Activated naive CD8-positive, alpha-beta T cell treated with anti-CD3 and anti-CD28 coated beads, Interleukin-2, amount 50 U/mL, for 24 hours (primary cell): Measurements from ENCODE around the gene ZBTB7A.

Experiments
- ATAC-seq: fragments of 150-1000 bp; cut with Tn5 transposase; one replicate; pipeline ENCODE4 v1.10.0; 2021
- DNase-seq: peaks from one replicate; pipeline ENCODE4 v3.0.0; 2021
- H3K27ac Mint-ChIP-seq: one replicate; pipeline ENCODE4 v1.8.0; 2021; ENCODE audit warnings: mild to moderate bottlenecking, mixed read lengths
- H3K27me3 Mint-ChIP-seq: one replicate; pipeline ENCODE4 v1.8.0; 2021; ENCODE audit warnings: mixed read lengths
- H3K36me3 Mint-ChIP-seq: one replicate; pipeline ENCODE4 v1.8.0; 2021; ENCODE audit warnings: low read depth, mixed read lengths
- H3K4me1 Mint-ChIP-seq: one replicate; pipeline ENCODE4 v1.8.0; 2021; ENCODE audit warnings: mixed read lengths
- H3K4me3 Mint-ChIP-seq: one replicate; pipeline ENCODE4 v1.8.0; 2021; ENCODE audit warnings: mild to moderate bottlenecking, moderate library complexity, mixed read lengths
- H3K9me3 Mint-ChIP-seq: one replicate; pipeline ENCODE4 v1.8.0; 2021; ENCODE audit warnings: mixed read lengths

Gene ZBTB7A

DNA sequence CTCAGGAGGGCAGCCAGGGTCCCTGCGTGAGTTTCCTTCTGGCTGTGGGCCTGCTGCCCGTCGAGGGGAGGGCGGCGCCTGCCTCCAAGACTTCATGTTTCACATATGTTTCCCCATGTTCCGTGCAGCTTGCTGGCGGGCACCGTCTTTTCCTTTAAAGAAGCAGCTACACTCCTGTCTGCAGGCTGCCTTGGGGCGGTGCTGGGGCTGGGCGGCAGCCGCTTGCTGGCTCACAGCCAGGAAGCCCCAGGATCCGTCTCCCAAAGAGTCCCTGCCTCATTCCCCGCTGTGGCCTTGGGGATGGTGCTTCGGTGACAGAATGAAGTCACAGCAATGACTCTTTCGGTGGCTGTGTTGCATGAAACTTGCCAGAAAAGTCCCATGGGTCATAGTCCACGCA, 34.3 kb downstream of the ZBTB7A start:
- DNase-seq (no peak), ATAC-seq (no peak)
- Mint-ChIP-seq H3K27me3 (no peaks in the 10 kb centered on the region), H3K4me1 (no peaks in the 10 kb centered on the region), H3K27ac (no peak overlapping the region), H3K36me3 (peaks cover 3% of the 10 kb centered on the region), H3K4me3 (no peak overlapping the region), H3K9me3 (no peaks in the 10 kb centered on the region)

DNA sequence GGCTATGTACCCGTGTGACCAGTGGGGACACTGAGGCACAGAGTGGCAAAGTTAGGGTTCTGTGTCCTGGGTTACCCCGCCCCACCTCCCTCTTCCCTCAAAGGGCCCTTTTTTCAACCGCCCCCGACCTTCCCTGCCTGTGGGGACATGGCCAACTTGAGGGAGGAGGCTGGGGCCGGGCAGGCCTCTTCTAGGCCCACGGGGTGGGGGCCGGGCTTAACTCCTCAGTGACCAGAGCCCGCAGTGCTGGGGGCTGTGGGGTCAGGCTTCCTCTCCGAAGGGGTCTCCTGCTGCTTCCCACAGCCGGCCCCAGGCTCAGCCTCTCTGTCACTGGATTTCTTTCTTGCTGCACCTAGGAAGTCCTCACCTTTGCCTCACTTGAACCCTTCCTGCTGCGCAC, 35.3 kb downstream of the ZBTB7A start:
- H3K36me3 Mint-ChIP-seq = peaks cover 3% of the 10 kb centered on the region
- no peaks in the 10 kb centered on the region for H3K4me1 Mint-ChIP-seq
- H3K27me3 Mint-ChIP-seq = no peaks in the 10 kb centered on the region
- no peak overlapping the region for H3K27ac Mint-ChIP-seq
- ATAC-seq = no peak
- no peak for DNase-seq
- no peaks in the 10 kb centered on the region for H3K9me3 Mint-ChIP-seq
- H3K4me3 Mint-ChIP-seq = no peak overlapping the region

DNA sequence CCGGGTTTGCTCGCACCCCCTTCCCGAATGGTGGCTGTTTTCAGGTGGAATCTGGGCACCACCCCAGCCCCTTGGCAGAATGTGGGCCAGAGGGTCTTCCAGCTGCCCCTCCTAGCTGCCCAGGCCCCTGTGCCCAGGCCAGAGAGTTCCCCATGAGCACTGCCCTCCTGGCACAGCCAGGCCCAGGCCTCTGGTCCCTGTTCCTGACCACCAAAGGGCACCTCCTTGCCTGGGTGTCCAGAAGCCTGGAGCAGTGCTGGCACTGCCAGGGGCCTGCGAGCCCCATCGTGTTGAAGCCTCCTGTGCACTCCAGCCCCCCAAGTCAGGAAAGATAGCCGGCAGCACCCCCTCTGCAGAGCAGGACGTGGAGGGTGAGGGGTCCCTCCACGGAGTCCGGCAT, 35.7 kb downstream of the ZBTB7A start:
- peaks cover 3% of the 10 kb centered on the region for H3K36me3 Mint-ChIP-seq
- H3K27ac Mint-ChIP-seq = no peak overlapping the region
- no peaks in the 10 kb centered on the region for H3K4me1 Mint-ChIP-seq
- ATAC-seq (no peak), DNase-seq (no peak)
- H3K27me3 Mint-ChIP-seq = no peaks in the 10 kb centered on the region
- no peaks in the 10 kb centered on the region for H3K9me3 Mint-ChIP-seq
- H3K4me3 Mint-ChIP-seq = no peak overlapping the region

DNA sequence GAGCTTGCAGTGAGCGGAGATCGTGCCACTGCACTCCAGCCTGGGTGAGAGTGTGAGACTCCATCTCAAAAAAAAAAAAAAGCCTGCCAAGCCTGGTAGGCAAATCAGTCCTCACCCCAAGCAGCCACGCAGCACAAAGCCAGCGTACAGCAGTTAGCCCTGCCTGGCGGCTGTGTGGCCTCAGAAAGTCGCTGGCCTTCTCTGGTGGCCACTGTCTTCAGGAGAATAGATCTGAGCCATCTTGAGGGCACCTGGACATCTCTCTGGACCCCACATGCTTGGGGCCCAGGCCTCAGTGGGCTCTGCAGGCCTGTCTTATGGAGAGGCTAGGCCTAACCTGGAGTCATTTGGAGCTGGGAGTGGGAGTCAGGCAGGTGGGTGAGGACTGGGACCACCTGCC, 36.1 kb downstream of the ZBTB7A start:
- Mint-ChIP-seq H3K27ac (no peak overlapping the region), H3K4me3 (no peak overlapping the region), H3K36me3 (peaks cover 3% of the 10 kb centered on the region), H3K9me3 (no peaks in the 10 kb centered on the region), H3K4me1 (no peaks in the 10 kb centered on the region), H3K27me3 (no peaks in the 10 kb centered on the region)
- ATAC-seq = no peak
- DNase-seq = no peak

DNA sequence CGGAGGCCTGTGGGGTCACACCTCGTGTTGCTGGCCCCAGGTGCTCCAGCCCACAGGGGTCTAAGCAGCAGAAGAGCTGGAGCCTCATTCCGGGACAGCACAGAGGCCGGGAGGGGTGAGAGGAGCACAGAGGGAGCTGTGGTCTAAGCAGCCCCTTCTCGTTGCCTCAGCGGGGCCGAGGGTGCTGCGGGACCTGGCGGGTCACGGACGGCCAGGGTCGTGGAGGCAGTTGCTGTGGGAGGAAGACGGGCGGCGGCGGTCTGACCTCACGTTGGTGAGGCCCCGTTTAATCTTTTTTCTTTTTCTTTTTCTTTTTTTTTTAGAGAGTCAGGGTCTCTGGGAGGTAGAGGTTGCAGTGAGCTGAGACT, 37.5 kb downstream of the ZBTB7A start:
- H3K36me3 Mint-ChIP-seq = no peaks in the 10 kb centered on the region
- no peak overlapping the region for H3K4me3 Mint-ChIP-seq
- ATAC-seq = no peak
- H3K4me1 Mint-ChIP-seq = no peaks in the 10 kb centered on the region
- DNase-seq = no peak
- no peaks in the 10 kb centered on the region for H3K9me3 Mint-ChIP-seq
- no peak overlapping the region for H3K27ac Mint-ChIP-seq
- no peaks in the 10 kb centered on the region for H3K27me3 Mint-ChIP-seq

DNA sequence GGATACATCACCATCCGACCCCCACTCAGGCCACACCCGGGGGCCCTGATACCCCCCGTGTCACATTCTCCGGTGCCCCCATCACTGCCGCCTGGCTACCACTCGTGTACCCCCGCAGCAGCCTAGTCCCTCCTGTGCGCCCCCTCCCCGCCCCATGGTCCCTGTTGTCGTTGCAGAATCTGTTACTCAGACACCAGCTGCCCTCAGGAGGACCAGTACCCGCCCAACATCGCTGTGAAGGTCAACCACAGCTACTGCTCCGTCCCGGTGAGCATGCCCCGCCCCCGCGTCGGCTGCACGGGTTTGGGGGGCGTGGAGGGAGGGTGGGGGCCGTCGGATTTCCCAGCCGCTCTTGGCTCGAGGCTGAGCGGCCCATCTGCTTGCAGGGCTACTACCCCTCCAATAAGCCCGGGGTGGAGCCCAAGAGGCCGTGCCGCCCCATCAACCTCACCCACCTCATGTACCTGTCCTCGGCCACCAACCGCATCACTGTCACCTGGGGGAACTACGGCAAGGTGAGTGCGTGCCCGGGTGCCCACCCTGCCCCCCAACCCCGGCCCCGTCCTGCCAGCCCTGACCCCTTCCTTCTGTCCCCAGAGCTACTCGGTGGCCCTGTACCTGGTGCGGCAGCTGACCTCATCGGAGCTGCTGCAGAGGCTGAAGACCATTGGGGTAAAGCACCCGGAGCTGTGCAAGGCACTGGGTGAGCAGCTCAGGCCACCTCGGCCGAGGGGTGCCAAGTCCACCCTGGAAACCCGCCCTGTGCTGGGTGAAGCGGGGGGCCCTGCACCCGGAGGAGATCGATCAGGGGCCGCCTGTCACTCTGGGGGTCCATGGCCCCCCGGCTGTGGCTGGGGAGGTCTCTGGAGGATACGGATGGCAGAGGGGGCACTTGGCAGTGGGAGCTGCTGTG, 38.1 kb downstream of the ZBTB7A start:
- ATAC-seq (no peak), DNase-seq (no peak)
- no peak overlapping the region for H3K27ac Mint-ChIP-seq
- H3K36me3 Mint-ChIP-seq = no peaks in the 10 kb centered on the region
- no peaks in the 10 kb centered on the region for H3K27me3 Mint-ChIP-seq
- no peak overlapping the region for H3K4me3 Mint-ChIP-seq
- no peaks in the 10 kb centered on the region for H3K9me3 Mint-ChIP-seq
- H3K4me1 Mint-ChIP-seq = no peaks in the 10 kb centered on the region

DNA sequence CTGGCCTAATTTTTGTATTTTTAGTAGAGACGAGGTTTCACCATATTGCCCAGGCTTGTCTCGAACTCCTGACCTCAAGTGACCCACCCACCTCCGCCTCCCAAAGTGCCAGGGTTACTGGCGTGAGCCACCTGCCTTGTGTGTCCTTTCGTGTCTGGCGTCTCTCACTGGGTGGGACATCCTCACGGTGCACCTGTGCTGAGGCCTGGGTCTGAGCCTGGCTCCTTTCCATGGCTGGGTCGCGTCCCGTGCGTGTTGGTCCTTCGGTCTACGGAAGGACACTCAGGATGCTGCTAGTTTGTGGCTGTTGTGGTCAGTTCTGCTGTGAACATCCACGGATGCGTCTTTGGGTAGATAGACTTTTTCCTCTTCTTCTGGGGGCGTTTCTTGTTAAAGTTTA, 39.6 kb downstream of the ZBTB7A start:
- Mint-ChIP-seq H3K36me3 (peaks cover under 1% of the 10 kb centered on the region), H3K27ac (no peak overlapping the region), H3K4me1 (no peaks in the 10 kb centered on the region), H3K27me3 (no peaks in the 10 kb centered on the region), H3K9me3 (peaks cover under 1% of the 10 kb centered on the region), H3K4me3 (no peak overlapping the region)
- DNase-seq (no peak), ATAC-seq (no peak)

DNA sequence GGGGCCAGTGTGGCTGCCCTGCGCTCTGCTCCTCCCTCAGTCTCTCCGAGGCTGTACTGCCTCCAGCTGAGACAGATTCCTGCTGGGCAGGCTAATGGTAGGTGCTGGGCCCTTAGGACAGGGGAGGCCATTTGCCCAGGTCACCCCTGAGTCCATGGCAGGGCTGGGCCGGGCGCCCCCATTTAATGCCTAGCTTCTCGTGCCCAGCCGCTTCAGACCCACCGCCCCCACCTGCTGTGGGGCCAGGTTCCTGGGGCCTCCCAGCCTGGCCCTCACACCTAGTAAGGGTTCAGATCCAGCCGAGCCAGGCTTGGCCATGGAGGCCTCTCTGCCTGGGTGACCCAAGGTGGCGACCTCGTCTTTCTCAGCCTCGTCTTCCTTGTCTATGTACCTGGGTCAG, 41.4 kb downstream of the ZBTB7A start:
- no peak for DNase-seq
- H3K9me3 Mint-ChIP-seq = peaks cover 3% of the 10 kb centered on the region
- H3K27me3 Mint-ChIP-seq = no peaks in the 10 kb centered on the region
- H3K4me3 Mint-ChIP-seq = no peak overlapping the region
- H3K27ac Mint-ChIP-seq = no peak overlapping the region
- peaks cover 7% of the 10 kb centered on the region for H3K36me3 Mint-ChIP-seq
- no peaks in the 10 kb centered on the region for H3K4me1 Mint-ChIP-seq
- peak; percentile 24 for ATAC-seq

DNA sequence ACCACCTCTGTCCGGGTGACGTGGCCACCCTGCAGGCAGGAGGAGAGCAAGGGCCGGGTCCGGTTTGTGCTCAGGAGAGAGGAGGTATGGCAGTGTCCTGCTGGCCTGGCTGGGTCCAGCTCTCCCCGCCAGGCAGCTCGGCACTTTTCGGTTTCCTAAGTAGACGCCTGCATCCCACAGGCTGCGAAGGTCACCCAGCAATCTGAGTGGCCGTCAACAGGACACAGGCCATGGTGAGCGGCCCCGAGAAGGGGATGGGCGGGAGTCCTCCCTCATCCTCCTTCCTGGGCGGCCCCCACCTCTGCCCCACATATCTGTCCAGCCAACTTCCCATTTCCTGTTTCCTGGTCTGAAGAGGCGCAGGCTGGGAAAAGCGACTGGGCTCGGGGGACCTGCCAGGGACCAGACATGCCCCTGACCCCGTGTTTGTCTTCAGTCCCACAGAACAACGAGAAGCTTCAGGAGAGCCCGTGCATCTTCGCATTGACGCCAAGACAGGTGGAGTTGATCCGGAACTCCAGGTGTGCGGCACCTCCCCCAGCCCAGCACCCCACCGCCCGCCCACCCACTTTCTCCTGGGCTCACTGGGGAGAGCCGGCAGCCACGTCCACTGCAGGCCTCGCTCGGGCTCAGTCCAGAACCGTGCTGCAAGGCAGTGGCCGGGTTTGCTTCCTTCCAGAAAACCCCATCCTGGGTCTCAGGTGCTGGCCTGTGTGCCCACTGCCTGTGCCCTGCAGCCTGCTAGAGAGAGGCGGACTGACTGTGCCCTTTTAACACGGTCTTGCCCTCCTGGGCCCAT, 42.9 kb downstream of the ZBTB7A start:
- Mint-ChIP-seq H3K27ac (no peak overlapping the region), H3K36me3 (peaks cover 7% of the 10 kb centered on the region), H3K9me3 (peaks cover 3% of the 10 kb centered on the region), H3K4me1 (no peaks in the 10 kb centered on the region), H3K27me3 (no peaks in the 10 kb centered on the region), H3K4me3 (no peak overlapping the region)
- no peak for ATAC-seq
- DNase-seq = no peak

DNA sequence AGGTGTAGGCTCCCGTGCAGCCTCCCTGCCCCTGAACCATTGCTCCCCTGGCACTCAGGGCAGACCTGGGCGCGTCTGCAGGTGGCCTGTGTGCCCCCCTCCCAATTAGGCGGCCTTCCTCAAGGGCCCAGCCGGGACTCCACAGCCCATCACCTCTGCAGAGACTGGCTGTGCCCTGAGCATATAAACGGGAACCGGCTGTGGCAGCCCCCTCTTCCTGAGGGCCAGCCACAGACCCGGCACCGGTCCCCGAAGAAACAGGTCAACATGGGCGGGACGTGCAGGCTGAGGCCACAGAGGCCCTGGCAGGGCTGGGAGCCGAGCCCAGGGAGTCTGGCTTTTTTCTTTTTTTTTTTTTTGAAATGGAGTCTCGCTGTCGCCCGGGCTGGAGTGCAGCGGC, 47.1 kb downstream of the ZBTB7A start:
- Mint-ChIP-seq H3K27me3 (no peaks in the 10 kb centered on the region), H3K9me3 (peaks cover 3% of the 10 kb centered on the region), H3K4me3 (no peak overlapping the region), H3K4me1 (peaks cover 3% of the 10 kb centered on the region), H3K36me3 (peaks cover 7% of the 10 kb centered on the region), H3K27ac (no peak overlapping the region)
- ATAC-seq (no peak), DNase-seq (no peak)

DNA sequence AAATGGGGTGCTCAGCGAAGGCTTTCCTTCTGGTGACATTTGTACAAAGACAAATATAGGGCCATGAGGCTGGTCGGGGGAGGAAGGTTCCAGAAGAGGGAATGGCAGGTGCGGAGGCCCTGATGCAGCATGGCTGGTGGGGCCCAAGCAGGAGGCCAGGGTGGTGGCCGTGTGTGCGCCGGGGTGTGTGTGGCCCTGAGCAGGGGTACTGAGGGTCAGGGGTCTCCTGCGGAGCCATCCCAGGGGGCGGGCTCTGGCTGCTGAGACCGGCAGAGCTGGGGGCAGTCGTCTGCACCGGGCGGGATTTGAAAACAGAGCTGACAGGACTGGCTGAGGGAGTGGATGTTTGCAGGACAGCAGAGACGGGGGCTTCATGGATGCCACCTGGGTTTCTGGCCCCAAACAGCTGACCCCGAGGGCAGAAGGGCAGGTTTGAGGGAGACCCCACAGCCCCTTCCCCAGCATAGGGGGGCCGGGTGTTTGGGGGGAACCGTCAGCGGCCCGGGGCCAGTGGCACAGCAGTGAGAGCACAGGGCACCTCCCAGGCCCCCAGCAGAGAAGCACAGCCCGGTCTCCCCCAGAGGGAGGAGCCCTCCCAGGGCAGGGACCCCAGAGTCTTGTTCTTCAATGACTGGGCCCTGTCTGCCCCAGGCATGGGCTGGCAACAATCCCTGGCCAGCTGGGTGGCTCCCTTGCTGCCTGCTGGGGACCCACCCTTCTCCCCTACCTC, 47.8 kb downstream of the ZBTB7A start:
- H3K4me3 Mint-ChIP-seq = no peak overlapping the region
- H3K27me3 Mint-ChIP-seq = no peaks in the 10 kb centered on the region
- H3K4me1 Mint-ChIP-seq = peaks cover 3% of the 10 kb centered on the region
- H3K36me3 Mint-ChIP-seq = peaks cover 7% of the 10 kb centered on the region
- DNase-seq (no peak), ATAC-seq (no peak)
- no peak overlapping the region for H3K27ac Mint-ChIP-seq
- H3K9me3 Mint-ChIP-seq = peaks cover 3% of the 10 kb centered on the region

DNA sequence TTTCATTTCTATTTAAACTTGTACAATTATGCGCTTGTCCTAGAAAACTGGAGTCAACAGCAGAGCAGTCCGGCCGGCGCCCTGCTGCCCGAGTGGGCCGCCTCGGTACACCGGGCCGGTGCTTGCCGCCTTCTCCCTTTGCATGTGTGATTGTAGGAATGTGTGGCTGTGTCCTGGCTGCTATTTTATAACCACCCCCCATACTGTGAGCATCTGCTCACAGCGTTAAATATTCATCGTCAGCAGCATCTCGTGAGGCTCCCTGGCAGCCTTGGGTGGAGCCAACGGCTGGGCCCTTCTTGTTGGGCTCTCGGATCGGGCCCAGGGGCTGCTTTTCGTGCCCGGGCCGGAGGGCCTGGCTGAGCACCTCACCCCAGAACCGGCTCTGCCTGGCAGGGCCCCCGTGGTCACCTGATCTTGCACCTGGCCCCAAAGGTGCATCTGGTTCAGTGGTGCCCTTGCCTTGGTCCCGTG, 48.5 kb downstream of the ZBTB7A start:
- Mint-ChIP-seq H3K36me3 (peaks cover 7% of the 10 kb centered on the region), H3K27ac (no peak overlapping the region), H3K27me3 (no peaks in the 10 kb centered on the region), H3K4me1 (peaks cover 3% of the 10 kb centered on the region), H3K9me3 (peaks cover 3% of the 10 kb centered on the region), H3K4me3 (no peak overlapping the region)
- DNase-seq = no peak
- no peak for ATAC-seq

DNA sequence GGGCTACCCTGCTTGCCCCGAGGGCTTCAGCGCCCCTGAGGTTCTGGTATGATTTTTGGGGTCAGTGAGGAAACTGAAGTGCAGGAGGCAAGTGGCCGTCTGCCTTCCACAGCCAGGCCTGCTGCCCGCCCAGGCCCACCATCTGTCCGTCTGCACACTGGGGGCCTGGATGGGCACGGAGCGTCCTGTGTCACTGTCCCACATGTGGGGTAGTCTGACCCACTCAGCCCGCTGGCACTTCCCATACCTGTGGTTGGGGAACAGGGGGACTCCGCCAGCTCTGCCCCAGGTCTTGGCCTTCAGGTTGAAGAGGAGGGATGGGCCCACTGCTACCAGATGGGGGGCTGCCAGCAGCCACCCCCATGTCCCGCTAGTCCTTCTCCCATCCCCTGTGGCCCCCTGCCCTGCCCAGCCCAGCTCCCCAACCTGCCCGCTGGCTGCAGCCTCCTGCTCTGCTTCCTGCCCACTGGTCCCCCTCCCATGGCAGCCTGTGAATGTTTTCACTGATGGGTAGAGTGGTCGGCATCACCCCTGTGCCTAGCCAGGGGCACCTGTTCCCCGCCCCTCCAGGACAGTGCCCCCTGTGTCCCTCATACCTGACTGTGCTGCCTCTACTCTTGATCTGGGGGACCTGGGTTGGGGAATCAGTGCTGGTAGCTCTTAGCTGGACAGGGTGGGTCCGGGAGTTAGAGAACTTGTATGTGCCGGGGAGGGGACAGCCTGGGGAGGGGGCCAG, 49.6 kb downstream of the ZBTB7A start:
- Mint-ChIP-seq H3K36me3 (peaks cover 6% of the 10 kb centered on the region), H3K4me3 (no peak overlapping the region), H3K9me3 (peaks cover 2% of the 10 kb centered on the region), H3K27ac (no peak overlapping the region), H3K27me3 (no peaks in the 10 kb centered on the region), H3K4me1 (peaks cover 5% of the 10 kb centered on the region)
- DNase-seq (no peak), ATAC-seq (peak; percentile 16)

DNA sequence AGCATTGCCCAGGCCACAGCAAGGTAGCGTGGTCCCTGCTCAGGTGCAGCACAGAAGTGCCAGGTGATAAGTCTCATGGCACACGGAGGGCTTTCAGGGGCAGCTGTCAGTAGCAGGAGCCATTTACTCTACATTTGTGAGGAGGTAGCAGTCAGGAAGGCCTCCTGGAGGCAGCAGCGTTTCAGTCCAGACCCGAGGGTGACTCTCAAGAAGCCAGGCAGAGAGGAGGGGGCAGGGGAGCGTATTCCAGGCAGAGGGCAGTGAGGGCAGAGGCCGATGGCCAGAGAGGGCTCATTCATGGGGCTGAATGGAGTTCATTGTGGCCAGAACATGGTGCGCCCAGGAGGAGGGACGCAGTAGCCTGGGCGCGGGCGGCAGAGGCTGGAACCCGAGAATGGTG, 50.2 kb downstream of the ZBTB7A start:
- ATAC-seq (no peak), DNase-seq (no peak)
- no peaks in the 10 kb centered on the region for H3K27me3 Mint-ChIP-seq
- H3K4me1 Mint-ChIP-seq = peaks cover 5% of the 10 kb centered on the region
- H3K27ac Mint-ChIP-seq = no peak overlapping the region
- H3K36me3 Mint-ChIP-seq = peaks cover 4% of the 10 kb centered on the region
- no peak overlapping the region for H3K4me3 Mint-ChIP-seq
- H3K9me3 Mint-ChIP-seq = no peaks in the 10 kb centered on the region
